ENCODE results near the gene MAGI2. TPM values are rescaled to one million over a fixed set of nuclear protein-coding genes. Genes with fewer than 3 reads are reported as not detected.

Gene MAGI2
- total RNA-seq, 1 experiment from 2014 or later: 0.22 TPM

DNA sequence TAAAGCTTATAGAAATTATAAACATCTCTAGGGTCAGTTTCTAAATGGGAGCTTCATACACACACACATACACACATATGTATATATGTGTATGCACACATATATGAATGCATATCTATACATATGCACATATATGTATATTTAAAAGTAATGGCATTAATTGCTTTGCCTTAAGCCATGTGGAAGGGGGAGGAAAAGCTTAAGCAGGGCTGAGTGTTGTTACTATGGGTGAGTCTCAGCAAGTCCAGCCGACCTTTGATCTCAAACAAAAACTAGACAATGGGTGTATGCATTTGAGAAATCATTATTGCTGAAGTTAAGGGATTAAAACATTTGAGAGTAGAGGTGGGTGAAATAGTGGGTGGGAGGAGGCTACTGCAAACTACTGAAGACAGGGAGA, 546.7 kb downstream of the MAGI2 start:
- no peaks in the 10 kb centered on the region for H3K36me3 ChIP-seq (ENCODE audit: control insufficient read depth in 1 of 2, insufficient read depth in 2 of 2, low read length in 2 of 2)
- TF ChIP-seq TCF7L2 (IDR thresholded peaks at IDR 0.05; ENCODE audit: borderline replicate concordance, extremely low read depth, insufficient read depth, insufficient read length): no peak
- TF ChIP-seq CEBPB (IDR thresholded peaks at IDR 0.05; ENCODE audit: low read depth): no peak
- no peak for TF ChIP-seq EGR1 (IDR thresholded peaks at IDR 0.05; ENCODE audit: low read depth)
- no peak for TF ChIP-seq SP1 (IDR thresholded peaks at IDR 0.05; ENCODE audit: low read depth)
- no peak for TF ChIP-seq ZNF274 (IDR thresholded peaks at IDR 0.05; ENCODE audit: low read depth, low read length)
- TF ChIP-seq EZH2phosphoT487 (IDR thresholded peaks at IDR 0.05; ENCODE audit: borderline replicate concordance): no peak
- TF ChIP-seq, protein P1, sequence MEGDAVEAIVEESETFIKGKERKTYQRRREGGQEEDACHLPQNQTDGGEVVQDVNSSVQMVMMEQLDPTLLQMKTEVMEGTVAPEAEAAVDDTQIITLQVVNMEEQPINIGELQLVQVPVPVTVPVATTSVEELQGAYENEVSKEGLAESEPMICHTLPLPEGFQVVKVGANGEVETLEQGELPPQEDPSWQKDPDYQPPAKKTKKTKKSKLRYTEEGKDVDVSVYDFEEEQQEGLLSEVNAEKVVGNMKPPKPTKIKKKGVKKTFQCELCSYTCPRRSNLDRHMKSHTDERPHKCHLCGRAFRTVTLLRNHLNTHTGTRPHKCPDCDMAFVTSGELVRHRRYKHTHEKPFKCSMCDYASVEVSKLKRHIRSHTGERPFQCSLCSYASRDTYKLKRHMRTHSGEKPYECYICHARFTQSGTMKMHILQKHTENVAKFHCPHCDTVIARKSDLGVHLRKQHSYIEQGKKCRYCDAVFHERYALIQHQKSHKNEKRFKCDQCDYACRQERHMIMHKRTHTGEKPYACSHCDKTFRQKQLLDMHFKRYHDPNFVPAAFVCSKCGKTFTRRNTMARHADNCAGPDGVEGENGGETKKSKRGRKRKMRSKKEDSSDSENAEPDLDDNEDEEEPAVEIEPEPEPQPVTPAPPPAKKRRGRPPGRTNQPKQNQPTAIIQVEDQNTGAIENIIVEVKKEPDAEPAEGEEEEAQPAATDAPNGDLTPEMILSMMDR (IDR thresholded peaks at IDR 0.05 in 2 of 3, conservative IDR thresholded peaks at IDR 0.05 in 1 of 3; ENCODE audit: borderline replicate concordance in 1 of 3, insufficient read depth in 1 of 3, low read depth in 2 of 3, low read length in 2 of 3): no peak
- no peak for TF ChIP-seq POLR2A (IDR thresholded peaks at IDR 0.05; ENCODE audit: borderline replicate concordance, extremely low read depth, insufficient read depth, insufficient read length)
- no peak for TF ChIP-seq RAD21 (IDR thresholded peaks at IDR 0.05; ENCODE audit: low read depth)
- no peak for TF ChIP-seq JUND (IDR thresholded peaks at IDR 0.05)
- TF ChIP-seq REST (IDR thresholded peaks at IDR 0.05; ENCODE audit: low read depth): no peak
- TF ChIP-seq ZBTB33 (IDR thresholded peaks at IDR 0.05; ENCODE audit: extremely low read depth, insufficient replicate concordance, low read length): no peak
- no peak for TF ChIP-seq MAX (IDR thresholded peaks at IDR 0.05)
- TF ChIP-seq FOSL1 (IDR thresholded peaks at IDR 0.05; ENCODE audit: low read depth): no peak
- TF ChIP-seq SIN3A (IDR thresholded peaks at IDR 0.05; ENCODE audit: low read depth): no peak
- no peak for TF ChIP-seq YY1 (IDR thresholded peaks at IDR 0.05; ENCODE audit: extremely low read depth, insufficient replicate concordance, low read depth, low read length)
- no peak for TF ChIP-seq ATF3 (IDR thresholded peaks at IDR 0.05)
- no peak for TF ChIP-seq EZH2 (IDR thresholded peaks at IDR 0.05)
- TF ChIP-seq SRF (IDR thresholded peaks at IDR 0.05; ENCODE audit: low read depth): no peak
- no peak for TF ChIP-seq POLR2AphosphoS5 (IDR thresholded peaks at IDR 0.05; ENCODE audit: low read depth, low read length)
- H3K79me2 ChIP-seq (ENCODE audit: insufficient read depth, low read length): no peaks in the 10 kb centered on the region
- ChIA-PET RAD21 (ENCODE audit: low non-redundant PET in 1 of 2, low total read pairs in 2 of 2, uncharacterized antibody in 2 of 2, unreplicated experiment in 2 of 2) (no interaction called here), CTCF (no interaction called here), POLR2A (no interaction called here)
- no peak overlapping the region for H3K4me3 ChIP-seq (replicated peaks in 1 of 2; ENCODE audit: low read depth in 1 of 2, low read length in 2 of 2)
- DNase-seq (ENCODE audit: low read depth, low spot score) (no peak), ATAC-seq (no peak)
- intact Hi-C loops (cut with micrococcal nuclease): no loop called here
- H3K27ac ChIP-seq (ENCODE audit: low read depth, low read length): no peak overlapping the region
- no peaks in the 10 kb centered on the region for H4K20me1 ChIP-seq (ENCODE audit: insufficient read depth)
- no peak overlapping the region for H3K4me2 ChIP-seq (ENCODE audit: low read length)
- H3K4me1 ChIP-seq (ENCODE audit: control insufficient read depth in 1 of 2, insufficient read depth in 2 of 2, low read length in 2 of 2): no peaks in the 10 kb centered on the region
- H3K9me3 ChIP-seq (ENCODE audit: control insufficient read depth in 1 of 2, insufficient read depth in 1 of 2, low read depth in 1 of 2, low read length in 2 of 2): no peaks in the 10 kb centered on the region
- no TSS peak for BruUV-seq (replicated peaks)
- no peak overlapping the region for H2AFZ ChIP-seq (ENCODE audit: low read depth, low read length, poor library complexity, severe bottlenecking)
- H3K9me2 ChIP-seq (ENCODE audit: insufficient read depth): no peaks in the 10 kb centered on the region
- H3K9ac ChIP-seq (ENCODE audit: low read length): no peak overlapping the region
- no peaks in the 10 kb centered on the region for H3K27me3 ChIP-seq (ENCODE audit: insufficient read depth, low read length)
